Stimulated activated CD4-positive, alpha-beta T cell treated with anti-CD3 and anti-CD28 coated beads, Interleukin-4, amount 100 ng/mL, for 48 hours (primary cell): ENCODE measurements around the gene IPMK.
A peak's percentile ranks its signal among the peaks of the same experiment; 100 is the strongest.

Source experiments
- DNase-seq, 2 donors: peaks; one replicate each; pipeline ENCODE4 v3.0.0-alpha.2; 2020; ENCODE audit warnings: low read depth in 2 of 2

IPMK gene

DNA sequence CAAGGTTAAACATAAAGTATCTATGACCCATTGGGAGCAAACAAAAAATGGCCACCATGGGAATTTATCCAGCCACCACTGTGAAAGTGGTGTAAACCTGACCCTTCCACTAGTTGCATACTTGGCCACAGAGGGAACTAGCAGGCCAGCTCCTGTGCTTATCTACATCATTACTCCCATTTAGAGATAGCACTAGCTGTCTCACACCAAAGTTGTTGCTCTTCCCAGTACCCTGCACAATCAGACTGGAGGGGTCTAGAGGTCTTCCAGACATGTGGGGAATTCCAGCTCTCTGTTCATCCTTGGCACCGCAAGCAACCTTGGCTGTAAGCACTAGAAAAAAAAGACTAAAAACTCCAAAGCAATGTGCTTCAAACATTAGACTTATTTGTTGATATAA, 113.9 kb downstream of the IPMK start:
- no peak for DNase-seq

DNA sequence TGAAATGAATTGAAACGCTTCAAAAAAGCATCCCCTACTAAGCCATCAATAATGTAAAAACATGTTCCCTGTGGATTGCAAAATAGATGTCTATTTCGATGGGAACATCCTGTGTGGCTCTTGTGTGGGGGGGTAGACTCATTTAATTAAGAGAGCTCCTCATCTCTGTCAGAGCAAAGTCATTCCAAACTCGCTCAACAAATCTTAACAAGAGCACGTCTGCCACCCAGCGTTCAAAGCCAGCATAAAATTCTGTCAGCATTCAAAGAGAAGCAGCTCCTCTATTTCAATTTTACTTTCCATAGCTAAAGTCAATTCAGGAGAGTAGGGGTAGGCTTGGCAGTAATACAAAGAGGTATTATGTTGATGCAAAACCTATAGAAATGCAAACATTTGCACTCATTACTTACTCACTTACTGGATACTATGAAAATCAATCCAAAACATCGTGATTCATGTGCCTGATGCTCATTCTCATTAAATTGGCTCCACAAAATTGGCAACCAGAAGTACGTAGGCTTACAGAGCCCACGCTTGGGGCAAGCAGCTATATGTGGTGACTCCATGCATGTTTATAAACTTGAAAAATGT, 114.9 kb downstream of the IPMK start:
- peak; percentile 19 to 21 for DNase-seq

DNA sequence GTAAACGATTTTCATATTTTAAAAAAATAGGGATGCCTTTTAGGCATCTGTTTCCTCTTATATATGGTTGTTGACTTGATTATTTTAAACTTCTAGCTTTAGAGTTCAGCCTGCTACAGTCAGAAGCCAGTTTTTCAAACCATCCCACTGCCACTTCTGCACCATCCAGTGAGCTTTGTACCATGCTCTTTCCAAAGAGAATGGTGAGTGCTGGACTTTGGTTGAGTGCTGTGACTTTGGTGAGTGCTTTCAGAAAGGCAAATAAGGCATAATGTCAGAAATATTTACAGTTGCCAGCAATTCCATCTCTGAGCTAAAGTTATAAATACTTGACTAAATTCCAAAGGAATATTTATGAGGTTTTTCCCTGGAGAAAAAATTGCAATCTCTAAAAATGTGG, 117.4 kb downstream of the IPMK start:
- no peak for DNase-seq

GRCh38 chr10:58143944-58144343, 123.8 kb downstream of the IPMK start:
- DNase-seq = no peak
